Activated naive CD4-positive, alpha-beta T cell treated with anti-CD3 and anti-CD28 coated beads, Interleukin-2, amount 50 U/mL, for 16 hours (primary cell): ENCODE measurements around the gene NENF.
"Not testable (repeated sequence)": the region's sequence is repeated elsewhere in the genome, so short reads cannot be mapped to it uniquely, and the experiment has no call there.

Source experiments
- DNase-seq: peaks from one replicate; pipeline ENCODE4 v3.0.0-alpha.2; 2020

Gene NENF

DNA sequence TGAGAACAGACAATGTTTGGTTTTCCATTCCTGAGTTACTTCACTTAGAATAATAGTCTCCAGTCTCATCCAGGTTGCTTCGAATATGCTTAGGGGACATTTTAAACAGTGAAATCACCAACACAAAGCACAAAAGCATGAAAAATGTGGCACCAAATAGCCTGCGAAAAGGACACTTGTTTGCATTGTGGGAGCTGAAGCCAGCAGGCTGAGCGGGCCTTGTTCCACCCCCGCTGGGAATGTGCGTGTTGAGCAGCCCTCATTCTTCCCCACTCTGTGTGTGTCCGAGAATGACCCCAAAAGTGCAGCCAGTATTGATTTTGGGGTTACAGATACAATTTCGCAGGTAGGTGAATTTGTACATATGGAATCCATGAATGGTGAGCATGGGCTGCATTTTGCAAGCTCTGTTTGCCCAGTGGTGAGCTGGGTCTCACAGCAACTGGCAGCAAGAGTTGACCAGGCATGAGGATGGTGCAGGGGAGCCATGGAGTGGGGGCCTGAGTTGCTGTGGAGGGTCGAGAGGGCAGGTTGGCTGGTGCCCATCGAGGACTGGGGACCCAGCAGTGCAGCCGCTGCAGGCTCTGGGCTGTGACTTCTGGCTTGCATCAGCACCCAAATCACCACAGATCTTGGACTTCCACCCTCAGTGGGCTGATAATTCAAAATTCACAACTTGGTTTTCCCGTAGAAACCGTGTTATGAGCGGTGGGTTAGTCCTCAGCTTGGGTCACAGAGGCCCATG lies 29.4 kb downstream of the NENF start:
- DNase-seq = no peak

DNA sequence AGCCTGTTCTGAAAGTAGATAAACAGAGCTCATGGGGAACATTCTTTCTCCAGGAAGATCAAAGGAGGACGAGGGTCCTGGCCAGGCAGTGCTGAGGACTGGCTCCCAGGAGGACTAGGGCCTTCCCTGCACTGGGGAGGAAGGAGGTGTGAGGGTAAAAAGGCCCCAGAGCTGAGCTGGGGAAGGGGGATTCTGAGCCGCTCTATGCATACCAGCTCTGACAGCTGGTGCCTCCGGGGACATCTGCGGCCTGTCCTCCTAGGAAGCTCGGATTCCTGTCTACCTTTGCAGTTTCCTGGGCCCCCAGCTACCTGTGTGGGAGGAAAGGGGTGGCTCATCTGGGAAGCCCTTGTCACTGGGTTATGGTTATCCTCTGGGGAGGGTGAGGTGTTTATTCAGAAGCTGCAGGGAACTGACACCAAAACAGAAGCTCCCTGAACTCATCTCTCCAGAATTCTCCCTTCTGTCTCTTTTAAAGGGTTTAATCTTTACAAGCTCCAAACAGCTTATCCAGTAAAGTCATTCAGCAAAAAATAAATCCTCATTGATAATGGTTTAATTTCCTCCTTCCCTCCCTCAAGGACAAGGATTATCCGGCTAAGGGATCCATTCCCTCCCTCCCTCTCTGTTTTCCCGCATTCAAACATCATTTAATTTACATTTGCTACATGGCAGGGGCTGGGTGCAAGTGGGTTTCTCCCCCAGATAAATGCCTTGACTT lies 31.0 kb downstream of the NENF start:
- DNase-seq = no peak

DNA sequence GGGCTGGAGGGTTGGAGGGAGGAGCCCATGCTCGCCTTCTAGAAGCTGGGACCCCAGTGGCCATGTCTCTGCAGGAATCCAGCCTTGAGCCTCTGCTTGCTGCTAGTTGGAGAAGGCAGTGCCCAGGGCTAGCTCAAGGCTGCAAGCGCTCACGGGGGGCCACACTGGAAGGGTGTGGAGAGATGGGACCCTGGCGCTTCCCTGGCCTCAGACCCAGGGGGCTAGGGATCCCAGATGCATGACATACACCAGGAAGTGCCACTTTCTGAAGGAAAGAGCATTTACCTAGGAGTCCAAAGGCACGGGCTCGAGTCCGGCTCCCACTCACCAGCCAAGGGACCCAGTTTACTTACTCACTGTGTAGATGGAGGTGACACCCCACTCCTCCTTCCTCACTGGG lies 32.6 kb downstream of the NENF start:
- DNase-seq = no peak

DNA sequence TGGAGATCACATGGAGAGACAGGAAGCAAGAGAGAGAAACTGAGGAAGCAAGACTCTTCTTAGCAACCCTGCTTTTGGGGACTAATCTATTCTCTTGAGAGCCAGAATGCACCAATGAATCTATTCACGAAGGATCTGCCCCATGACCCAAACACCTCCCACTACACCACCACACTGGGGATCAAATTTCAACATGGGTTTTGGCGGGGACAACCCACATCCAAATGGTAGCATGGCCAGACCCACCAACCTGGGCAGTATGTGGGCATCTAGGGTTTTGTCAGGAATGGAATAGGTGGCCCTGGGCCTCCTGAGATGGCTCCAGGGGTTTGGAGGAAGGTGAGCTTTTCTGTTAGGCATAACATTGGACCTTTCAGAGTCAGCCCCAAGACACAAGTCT lies 33.7 kb downstream of the NENF start:
- DNase-seq = no peak

DNA sequence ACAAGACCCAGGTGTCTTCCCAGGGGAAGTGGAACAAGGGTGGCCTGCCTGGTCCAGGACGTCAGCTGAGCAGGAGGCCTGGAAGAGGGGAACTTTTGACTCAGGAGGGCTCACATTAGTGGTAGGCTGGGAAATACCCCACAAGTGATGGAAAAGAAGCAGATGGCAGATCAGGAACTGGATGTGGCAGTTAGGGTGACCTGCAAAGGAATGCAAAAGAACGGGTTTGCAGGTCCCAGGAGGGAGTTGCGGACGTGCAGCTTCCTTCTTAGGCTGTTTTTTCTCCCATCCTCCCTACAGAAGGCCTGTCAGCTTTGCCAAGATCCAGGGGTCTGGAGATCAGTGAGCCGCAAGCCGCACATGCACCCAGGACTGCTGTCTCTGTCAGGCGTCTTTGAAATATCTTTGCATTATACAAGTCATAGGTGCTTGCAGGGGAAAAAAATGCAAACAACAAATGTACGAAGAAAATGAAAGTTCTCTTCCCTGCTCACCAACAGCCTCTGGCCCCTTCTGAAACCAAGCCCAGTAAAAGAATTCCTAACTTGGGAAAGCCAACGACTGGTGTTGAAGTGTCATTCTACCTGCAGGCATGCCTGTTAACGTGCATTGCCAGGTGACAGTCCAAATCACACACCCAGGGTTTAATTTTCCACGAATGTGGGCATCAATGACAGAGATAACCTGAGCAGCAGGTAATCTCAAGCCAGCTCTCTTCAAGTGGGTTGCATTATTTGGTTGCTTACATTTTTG lies 34.4 kb downstream of the NENF start:
- no peak for DNase-seq

DNA sequence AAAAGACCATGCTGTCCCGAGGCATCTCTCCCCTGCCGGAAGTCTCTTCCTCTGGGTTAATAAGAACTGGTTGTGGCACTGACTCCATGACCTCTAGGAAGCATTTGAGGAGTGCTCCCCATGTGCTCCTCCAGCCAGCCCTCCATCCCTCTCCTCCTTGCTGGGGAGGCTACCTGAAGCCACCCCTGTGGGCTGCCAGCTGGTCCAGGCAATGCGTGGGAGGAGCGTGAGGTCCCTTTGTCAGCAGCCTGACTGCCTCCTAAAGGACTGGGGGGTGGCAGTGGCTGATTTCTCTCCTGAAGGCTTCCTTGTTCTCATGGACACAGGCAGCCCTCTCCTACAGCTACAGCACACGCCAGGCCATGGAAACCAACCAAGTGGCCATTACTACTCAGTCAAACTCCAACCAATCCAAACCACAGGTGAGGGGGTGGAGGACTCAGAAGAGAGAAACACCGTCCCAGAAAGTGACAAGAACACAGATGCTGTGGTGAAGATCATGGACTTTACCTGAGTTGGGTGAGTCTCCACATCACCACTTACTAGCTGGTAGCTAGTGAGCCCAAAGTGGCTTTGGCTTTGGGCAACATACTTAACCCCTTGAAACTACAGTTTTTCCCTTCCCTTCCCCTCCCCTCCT lies 35.2 kb downstream of the NENF start:
- DNase-seq = no peak

DNA sequence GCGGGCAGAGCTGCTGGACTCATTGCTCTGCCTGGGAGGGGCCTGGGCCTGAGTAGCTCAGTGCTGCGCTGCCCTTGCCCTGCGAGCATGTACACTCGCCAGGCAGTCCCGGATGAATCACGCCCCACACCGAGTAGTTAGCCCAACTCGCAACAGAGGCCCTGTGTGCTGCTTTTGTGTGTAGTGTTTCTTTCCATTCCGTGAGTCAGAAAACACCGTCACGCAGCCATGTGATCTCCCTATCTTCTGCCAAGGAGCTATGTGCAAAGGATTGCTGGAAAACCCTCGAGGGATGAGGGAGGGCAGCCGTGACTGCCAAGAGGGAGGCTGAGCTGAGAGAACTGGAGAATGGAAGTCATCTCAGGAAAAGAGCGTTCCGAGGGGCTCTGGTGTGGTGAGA lies 37.3 kb downstream of the NENF start:
- no peak for DNase-seq

DNA sequence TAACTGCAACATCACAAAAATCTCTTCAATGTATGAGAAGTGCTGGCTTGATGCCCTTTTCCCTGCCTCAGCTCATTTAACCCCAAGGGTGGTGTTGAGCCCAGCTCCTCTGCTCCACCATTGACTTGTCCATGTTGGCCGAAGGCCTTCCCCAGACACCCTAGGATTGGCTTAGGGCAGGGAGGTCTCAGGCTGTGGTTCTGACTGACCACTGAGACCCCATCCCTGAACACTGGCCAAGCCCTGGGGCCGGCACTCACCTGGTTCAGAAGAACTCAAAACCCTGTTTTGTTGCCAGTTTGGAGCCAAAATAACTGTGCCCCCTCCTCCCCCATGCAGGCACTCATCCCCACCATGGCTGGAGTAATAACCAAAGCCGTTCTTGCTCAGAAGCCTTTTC lies 38.6 kb downstream of the NENF start:
- DNase-seq = no peak

DNA sequence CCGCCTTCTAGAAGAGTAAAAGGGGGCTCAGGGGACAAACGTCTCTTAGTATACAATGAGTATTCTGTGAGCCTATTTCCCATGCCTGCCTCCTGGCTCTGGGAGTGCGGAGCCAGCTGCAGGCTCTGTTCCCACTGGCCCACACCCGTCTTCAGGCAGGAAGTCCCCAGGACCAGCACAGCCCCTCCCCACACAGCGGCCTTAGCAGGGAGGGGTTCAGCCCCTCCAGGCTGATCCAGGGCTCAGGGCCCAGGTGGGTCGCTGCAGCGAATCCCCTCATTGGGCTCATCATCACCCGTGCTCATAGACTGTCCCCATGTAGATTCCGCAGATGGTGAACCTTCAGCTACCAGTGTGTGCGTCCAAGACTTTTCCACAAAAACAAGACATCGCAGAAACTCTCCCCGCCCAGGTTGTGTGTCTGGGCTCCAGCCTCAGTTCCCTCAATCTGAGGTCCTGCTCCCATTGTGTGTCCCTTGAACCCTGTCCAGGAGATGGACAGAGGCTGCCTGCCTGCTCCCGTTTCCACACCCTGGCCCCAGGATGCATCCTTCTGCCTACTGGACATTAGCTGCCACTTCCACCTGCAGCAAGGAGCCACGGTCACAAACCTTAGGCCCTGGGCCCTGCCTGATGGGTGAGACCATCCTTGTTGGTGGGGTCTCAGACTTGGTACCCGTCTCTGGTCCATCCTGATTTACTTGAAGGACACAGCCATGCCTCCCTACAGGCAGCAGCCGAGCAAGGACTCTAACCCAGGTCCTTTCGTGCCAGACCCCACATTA lies 39.4 kb downstream of the NENF start:
- DNase-seq = no peak

DNA sequence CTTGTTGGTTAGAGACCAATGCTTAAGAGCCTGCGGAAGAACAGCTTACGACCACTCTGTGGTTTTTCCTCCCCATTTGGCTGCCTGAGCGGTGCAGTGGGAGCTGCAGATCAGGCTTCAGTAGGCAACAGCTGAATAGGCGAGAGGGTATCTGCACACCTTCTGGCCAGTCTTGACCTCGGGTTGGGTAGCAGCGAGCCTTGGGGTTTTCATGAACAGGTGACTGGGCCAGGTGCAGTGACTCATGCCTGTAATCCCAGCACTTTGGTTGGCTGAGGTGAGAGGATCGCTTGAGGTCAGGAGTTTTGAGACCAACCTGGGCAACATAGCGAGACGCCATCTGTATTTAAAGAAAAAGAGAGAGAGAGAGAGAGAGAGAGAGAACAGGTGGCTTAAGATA lies 41.0 kb downstream of the NENF start:
- DNase-seq = no peak

DNA sequence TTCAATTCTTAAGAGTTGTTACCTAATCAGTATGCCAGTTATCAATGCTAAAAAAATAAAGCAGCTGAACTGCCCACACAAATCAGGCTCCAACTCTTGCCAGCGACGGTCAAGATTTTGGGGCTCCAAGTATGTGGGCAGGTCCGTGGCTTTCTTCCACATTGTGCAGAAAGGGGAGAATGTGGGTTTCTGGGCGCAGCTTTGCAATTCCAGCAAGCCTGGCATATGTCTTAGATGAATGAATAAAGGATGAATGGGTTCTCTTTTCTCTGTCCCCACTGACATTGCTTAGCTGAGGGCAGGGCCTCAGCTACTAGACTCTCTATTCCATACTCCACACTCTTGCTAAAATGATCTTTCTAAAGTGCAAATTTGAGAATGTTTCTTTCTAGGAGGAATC lies 42.4 kb downstream of the NENF start:
- DNase-seq = no peak

DNA sequence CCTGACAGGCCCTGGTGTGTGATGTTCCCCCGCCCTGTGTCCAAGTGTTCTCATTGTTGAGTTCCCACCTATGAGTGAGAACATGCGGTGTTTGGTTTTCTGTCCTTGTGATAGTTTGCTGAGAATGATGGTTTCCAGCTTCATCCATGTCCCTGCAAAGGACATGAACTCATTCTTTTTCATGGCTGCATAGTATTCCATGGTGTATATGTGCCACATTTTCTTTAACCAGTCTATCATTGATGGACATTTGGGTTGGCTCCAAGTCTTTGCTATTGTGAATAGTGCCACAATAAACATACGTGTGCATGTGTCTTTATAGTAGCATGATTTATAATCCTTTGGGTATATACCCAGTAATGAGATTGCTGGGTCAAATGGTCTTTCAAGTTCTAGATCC lies 43.1 kb downstream of the NENF start:
- not testable (repeated sequence) for DNase-seq

DNA sequence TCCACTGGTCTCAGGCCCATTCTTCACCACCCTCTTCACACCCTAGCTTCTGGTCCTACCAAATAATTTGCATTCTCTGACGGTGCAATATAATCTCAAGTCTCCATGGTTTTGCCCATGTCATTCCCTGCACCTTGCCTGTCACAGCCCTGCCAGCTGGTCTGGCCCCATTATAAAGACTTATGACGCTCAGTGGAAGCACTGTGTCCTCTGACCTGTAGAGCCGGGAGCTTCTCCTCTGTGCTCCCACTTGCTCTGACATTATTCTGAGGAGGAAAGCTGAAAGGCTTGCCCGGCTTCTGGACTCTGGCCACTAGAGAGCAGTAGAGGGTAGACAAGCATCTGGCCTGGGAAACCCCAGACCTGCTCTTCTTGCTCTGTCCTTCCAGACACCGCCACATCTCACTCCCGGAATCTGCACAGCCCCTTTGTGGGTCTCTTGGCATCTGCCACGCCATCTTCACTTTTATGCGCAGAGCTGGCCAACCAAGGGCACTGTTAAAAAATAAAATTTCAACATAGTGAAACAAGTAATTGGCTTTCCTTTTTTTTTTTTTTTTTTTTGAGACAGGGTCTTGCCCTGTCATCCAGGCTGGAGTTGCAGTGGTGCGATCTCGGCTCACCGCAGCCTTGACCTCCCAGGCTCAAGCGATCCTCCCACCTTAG lies 44.4 kb downstream of the NENF start:
- DNase-seq = peak; percentile 75

DNA sequence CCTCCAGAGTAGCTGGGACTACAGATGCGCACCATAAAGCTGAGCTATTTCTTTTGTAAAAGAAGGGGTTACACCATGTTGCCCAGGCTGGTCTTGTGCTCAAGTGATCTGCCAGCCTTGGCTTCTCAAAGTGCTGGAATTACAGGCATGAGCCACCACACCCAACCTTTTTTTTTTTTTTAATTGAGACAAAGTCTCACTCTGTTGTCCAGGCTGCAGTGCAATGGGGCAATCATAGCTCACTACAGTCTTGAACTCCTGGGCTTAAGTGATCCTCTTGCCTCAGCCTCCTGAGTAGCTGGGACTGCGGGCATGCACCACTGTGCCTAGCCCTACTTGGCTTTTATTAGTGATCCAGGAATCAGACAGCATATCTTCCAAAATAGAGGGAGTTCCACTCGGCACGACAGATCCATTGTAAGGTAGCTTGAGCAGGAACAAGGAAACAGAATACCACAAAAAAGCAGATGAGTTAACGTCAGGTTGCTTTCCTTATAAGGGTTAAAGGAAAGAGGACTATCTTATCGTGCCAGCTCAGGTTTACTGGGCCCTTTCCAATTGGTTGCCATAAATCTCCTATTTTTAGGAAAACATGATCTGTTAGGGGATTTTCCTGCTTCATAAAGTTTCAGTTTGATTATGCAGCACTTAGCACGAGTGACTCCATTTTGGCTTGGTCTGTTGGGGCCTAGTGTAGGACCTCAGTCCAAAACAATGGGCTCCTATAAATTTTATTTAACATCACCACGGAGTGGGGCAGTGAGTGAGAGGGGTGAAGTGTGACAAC lies 45.2 kb downstream of the NENF start:
- DNase-seq = no peak

DNA sequence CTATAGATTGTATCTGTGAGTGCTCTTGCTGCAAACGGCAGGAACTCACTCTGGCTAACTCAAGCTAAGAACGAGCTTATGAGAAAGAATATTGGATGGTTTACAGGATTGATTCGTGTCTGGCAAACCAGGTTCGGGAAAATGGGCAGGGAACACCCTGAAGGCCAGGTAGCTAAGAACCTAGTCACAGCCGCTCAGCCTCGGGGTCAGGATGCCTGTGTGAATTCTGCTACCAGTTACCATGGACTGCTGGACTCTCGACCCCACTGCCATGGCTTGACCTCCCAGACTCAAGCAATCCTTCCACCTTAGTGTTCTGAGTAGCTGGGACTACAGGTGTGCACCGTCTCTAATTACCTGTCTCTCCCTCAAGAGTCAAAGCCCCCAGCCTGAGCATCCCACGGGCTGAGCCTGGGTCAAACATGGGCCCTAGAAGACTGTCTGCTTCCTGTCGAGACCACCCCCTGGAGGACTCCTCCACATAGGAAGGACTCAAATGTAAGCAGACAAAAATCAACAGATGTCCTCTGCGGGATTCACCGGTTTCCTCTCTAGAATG lies 45.8 kb downstream of the NENF start:
- no peak for DNase-seq

DNA sequence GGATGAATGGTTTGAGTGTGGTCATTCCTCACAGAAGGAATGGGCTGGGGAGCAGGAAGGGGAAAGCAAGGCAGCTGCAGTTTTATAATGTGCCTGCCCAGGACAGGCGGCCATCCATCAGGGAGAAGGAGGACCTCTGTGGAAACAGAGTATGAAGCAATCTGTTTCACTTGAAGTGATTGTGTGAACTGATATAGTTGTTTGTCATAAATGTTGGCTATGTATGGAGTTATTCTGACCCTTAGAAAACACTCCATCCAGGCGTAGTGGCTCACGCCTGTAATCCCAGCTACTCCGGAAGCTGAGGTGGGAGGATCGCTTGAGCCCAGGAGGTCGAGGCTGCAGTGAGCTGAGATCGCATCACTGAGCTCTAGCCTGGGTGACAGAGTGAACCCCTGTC lies 46.5 kb downstream of the NENF start:
- DNase-seq = no peak

DNA sequence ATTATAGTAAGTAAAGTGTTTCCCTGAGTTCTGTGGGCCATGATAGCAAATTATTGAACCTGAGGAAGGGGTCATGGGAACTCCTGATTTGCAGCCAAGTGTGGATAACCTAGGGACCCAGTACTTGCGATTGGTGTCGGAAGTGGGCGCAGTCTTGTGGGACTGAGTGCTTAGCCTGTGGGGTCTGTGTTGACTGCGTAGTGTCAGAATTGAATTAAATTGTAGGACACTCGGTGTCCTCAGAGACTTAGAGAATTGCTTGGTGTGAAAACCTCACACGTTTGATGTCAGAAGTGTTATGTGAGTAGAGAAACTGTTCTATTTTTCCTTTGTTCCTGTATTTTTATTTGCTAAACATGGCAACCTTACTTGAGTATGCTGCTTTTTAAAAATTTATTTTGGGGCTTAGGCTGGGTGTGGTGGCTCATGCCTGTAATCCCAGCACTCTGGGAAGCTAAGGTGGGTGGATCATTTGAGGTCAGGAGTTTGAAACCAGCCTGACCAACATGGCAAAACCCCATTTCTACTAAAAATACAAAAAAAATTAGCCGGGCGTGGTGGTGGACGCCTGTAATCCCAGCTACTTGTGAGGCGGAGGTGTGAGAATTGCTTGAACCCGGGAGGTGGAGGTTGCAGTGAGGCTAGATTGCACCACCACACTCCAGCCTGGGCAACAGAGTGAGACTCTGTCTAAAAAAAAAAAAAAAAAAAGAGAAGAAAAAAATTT lies 48.2 kb downstream of the NENF start:
- not testable (repeated sequence) for DNase-seq

DNA sequence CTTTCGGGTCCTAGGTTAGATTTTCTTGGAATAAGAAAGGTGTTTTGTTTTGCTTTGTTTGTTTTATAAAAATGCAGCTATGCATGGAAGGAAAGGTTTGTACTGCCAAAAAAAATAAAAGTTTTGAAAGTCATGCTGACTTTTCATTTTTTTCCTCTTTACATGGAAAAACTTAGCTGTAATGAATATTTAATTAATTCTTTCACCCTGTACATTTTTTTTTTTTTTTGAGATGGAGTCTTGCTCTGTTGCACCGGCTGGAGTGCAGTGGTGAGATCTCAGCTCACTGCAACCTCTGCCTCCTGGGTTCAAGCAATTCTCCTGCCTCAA lies 48.7 kb downstream of the NENF start:
- no peak for DNase-seq

DNA sequence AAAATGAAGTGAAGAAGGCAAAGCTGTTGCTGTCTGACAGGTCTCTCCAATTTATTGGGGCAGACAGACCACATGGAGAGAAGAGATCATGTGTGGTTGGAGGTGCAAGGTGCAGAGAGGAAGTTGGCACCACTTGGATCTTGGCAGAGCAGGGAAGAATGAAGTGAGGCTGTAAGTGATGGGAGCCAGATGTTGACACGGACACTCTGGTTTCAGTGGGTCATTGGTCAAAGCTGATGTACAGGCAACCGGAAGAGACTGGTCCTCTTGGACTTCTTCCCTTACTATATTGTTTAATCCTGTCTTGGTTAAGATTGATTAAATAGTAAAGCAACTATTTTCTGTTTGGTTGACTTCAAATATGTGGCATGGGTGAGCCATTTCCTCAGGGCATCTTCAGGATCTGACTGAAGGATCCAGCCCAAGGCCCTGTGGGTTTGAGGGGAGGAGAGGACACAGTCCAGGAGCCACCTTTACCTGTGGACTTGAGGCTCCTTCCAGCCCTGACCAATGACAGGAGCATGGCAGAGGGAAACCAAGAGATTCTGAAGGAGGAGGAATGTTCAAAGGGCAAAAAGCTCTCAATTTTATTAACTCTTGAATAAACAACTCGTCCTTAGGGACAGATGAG lies 49.4 kb downstream of the NENF start:
- DNase-seq = no peak
